Activated CD4-positive, alpha-beta T cell treated with anti-CD3 and anti-CD28 coated beads, Interleukin-2, amount 50 U/mL, for 16 hours (primary cell): ENCODE data around the gene OR2D3.
"Not testable (repeated sequence)": the region's sequence is repeated elsewhere in the genome, so short reads cannot be mapped to it uniquely, and the experiment has no call there.

ENCODE experiments used
- DNase-seq: peaks from one replicate; pipeline ENCODE4 v3.0.0-alpha.2; 2020

Gene OR2D3, protein sequence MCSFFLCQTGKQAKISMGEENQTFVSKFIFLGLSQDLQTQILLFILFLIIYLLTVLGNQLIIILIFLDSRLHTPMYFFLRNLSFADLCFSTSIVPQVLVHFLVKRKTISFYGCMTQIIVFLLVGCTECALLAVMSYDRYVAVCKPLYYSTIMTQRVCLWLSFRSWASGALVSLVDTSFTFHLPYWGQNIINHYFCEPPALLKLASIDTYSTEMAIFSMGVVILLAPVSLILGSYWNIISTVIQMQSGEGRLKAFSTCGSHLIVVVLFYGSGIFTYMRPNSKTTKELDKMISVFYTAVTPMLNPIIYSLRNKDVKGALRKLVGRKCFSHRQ

DNA sequence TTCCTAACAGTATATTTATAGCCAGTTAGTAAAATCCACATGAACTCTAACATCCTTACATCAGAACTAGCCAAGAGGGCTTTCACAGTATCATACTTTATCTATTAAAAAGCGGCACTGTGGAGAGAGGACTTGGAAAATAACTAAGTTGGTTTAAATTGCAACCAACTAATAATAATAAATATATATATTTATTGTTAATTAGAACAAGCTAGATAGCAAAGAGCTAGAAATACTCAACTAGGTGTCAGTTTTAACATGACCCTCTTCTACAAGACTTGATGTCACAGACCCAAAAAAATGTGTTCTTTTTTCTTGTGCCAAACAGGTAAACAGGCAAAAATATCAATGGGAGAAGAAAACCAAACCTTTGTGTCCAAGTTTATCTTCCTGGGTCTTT is at the start of gene OR2D3:
Gene OR2D3 (plus strand): TSS at position 301 of the 400 bp plus-strand sequence. CDS start 0 bp downstream, at position 301.
- DNase-seq = no peak

DNA sequence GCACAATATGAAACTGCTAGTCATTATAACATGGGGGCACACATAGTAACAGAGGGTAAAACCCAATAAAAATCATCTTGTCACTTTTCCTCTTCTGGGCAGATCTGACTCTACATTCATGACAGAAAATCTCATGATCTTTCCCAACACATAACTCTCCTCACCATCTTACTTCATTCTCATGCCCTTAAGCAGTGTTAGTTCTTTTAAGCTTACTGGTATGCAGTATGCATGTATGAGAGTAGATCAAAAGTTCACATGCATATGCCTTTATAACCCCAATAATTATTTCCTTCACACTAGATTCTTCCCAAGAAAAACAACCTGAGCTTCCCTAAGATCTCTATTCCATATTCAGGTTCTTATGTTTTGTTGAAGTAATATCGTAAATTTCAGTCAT is 49.5 kb upstream of the OR2D3 start:
- no peak for DNase-seq

DNA sequence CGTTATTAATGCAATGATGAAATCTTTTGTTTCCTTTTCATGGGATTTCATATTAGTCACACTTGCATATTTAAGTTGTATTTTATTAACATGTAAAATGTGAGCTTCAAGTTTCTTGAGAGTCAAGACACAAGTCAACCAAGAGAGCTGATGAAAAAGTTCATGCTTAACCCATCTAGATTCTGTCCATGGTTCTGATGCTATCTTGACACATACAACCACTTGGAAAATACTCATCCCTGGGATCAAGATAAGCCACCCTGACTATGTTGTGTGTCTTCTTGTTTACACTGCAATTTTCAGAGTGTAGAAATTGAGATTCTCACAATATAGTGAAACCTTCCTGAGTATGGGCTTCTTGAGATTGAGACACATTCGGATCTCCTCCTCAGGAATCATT is 45.0 kb upstream of the OR2D3 start:
- DNase-seq = no peak

DNA sequence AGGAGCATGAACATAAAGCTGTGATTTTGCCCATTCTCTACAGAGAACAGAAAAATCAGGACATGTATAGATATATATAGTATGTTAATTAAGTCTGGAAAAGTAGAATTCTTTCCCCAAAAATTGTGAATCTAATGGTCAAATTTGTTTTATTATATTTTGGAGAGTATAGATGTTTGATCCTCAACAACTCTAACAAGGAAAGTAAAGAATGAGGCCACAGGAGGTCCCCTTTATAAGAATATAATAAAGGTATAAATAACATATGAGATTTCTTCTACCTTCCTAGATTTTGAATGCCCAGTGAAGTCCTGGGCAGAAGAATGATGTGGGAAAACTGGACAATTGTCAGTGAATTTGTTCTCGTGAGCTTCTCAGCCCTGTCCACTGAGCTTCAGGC is 44.5 kb upstream of the OR2D3 start, which contains the start of gene OR10A4:
Gene OR10A4 (plus strand): TSS at position 301 of the 400 bp plus-strand sequence. CDS start 23 bp downstream, at position 324.
- no peak for DNase-seq

DNA sequence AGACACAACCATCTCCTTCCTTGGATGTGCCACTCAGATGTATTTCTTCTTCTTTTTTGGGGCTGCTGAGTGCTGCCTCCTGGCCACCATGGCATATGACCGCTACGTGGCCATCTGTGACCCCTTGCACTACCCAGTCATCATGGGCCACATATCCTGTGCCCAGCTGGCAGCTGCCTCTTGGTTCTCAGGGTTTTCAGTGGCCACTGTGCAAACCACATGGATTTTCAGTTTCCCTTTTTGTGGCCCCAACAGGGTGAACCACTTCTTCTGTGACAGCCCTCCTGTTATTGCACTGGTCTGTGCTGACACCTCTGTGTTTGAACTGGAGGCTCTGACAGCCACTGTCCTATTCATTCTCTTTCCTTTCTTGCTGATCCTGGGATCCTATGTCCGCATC is 43.9 kb upstream of the OR2D3 start:
- DNase-seq = no peak

DNA sequence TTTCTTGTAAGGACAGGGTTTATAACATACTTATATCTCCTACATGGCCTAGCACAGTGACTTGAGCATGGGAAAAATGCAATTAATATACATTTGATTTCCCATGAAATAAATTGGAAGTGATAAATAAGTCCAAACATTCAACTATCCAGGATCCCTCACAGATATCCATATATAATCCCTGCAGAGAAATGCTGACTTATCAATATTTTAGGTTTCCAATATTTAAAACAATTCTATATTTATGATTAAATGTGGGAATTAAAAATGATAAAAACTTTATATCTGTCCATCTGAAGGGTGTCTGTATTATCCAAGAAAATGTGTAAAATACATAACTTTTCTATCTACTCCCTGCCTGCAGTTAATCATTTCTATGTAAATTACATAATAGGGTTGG is 38.1 kb upstream of the OR2D3 start:
- no peak for DNase-seq

DNA sequence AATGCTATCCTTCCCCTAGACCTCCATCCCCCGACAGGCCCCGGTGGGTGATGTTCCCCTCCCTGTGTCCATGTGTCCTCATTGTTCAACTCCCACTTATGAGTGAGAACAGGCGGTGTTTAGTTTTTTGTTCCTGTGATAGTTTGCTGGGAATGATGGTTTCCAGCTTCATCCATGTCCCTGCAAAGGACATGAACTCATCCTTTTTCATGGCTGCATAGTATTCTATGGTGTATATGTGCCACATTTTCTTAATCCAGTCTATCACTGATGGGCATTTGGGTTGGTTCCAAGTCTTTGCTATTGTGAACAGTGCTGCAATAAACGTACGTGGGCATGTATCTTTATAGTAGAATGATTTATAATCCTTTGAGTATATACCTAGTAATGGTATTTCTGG is 33.1 kb upstream of the OR2D3 start:
- not testable (repeated sequence) for DNase-seq

DNA sequence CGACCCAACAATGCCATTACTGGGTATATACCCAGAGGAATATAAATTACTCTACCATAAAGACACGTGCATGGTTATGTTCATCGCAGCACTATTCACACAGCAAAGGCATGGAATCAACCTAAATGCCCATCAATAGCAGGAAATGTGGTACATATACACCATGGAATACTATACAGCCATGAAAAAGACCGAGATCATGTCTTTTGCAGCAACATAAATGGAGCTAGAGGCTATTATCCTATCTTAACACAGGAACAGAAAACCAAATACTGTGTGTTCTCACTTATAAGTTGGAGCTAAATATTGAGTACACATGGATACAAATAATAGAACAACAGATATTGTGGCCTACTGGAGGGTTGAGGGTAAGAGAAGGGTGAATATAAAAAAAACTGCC is 32.0 kb upstream of the OR2D3 start:
- no peak for DNase-seq

DNA sequence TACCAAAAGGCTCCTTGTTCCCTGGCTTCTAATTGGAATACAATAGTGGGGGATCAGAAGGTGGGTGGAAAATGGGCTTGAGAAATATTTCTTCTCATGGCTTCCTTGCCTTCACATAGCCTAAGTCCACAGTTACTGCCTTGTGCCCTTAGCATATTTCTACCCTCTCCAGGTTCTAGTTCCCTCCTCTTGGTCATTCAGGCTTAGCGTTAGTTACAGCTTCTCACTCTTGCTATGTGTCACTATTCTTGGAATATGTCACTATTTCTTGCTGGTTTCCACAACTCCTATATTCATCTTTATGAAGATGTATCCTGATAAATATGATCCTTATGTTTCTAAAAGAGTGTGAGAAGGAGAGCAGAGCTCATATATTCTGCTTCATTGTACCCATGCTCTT is 31.0 kb upstream of the OR2D3 start:
- no peak for DNase-seq

DNA sequence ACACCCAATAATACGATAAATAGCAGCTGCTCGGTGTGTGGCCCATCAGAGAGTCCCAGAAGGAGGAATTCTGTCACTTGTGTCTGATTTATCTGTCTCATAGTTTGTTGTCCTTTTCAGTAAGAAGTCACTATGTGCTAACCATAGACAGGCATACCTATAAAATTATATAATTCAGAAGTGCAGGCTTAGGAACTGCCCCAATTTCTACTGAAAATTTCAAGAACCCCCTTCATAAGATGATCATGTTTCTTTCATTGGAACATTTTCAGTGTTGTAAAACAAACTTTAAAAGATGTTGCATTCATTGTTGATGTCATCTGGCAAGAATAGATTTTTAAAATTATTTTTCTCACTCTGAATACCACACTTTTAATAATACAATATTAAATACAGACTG is 28.4 kb upstream of the OR2D3 start, which contains the start of gene OR2D2:
Gene OR2D2 (minus strand): TSS at position 101 of the 400 bp plus-strand sequence. CDS start 0 bp downstream, at position 101.
- no peak for DNase-seq

DNA sequence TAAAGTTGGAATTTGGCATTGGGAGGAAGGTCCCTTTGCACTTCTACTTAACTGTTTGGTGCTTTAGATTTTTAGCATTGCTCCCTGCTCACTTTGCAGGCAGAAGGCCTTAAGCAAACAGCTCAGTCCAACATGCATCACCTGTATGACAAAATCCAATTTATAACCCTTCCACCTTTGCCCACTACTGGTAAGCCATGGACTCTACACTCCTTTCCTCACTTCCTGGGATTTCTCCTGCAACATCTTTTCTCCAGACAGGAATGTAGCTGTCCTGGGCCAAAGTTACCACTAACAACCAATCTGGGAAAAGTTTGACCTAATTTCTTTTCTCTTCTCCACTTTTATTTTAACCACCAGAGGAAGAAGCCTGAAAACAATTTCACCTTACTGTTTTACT is 26.7 kb upstream of the OR2D3 start:
- DNase-seq = no peak

DNA sequence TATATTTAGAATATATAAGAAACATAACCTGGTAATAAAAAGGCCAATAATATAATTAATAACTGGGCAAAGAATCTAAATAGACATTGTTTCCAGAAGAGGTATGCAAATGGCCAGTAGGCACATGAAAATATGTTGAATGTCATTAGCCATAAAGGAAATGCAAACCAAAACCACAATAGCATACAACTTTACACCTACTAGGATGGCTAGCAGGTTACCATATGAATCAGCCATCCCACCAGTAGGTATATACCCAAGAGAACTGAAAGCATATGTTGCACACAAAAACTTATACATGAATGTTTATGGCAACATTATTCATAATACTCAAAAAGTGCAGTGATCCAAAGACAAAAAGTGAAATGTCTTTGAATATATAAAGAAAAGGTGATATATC is 25.8 kb upstream of the OR2D3 start:
- peak; percentile 35 for DNase-seq

DNA sequence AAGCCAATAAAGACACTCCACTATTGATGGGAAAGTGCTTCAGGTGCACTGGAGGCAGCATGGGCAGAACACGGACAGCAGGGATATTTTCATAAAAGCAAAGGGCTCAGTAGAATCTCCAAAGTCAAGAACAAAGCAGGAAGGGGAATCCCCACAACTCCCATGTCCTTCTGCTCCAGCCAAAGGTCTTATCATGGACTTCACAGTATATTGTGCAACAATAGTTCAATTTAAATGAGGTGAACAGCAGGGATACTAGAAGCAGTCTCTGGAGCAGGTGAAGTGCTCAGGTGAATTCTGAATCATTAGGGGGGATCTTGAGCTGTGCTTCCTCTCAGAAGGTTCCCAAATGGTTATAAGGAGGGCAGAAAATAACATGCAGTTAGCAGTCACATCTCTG is 21.9 kb upstream of the OR2D3 start:
- DNase-seq = no peak

DNA sequence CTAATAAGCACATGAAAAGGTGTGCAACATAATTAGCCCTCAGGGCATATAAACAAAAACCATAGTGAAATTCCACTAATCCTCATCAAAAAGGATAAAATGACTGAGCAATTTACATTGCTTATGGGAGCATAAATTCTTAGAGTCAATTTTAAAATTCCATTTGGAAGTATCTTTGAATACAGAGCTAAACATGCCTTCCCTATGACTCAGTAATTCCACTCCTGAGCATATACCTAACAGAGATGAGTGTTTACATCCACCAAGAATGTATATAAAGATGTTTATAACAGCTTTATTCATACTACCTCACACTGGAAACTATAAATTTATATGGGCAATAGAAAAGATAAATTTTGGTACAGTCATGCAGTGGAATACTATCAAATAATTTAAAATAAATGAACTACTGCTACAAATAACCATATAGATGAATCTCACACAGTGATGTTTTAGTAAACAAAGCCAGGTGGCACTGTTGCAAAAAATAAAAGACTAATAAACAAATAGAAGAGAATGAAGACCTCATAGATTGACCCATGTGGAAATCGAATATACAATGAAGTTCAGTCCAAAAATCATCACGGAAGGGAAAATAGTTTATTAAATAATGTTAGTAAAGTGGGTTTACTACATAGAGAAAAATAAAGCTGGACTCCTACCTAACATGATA is 20.3 kb upstream of the OR2D3 start:
- DNase-seq = no peak

DNA sequence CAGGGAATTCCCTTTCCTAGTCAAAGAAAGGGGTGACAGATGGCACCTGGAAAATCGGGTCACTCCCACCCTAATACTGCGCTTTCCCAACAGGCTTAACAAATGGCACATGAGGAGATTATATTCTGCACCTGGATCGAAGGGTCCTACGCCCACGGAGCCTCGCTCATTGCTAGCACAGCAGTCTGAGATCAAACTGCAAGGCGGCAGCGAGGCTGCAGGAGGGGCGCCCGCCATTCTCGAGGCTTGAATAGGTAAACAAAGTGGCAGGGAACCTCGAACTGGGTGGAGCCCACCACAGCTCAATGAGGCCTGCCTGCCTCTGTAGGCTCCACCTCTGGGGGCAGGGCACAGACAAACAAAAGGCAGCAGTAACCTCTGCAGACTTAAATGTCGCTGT is 16.0 kb upstream of the OR2D3 start:
- DNase-seq = not testable (repeated sequence)

DNA sequence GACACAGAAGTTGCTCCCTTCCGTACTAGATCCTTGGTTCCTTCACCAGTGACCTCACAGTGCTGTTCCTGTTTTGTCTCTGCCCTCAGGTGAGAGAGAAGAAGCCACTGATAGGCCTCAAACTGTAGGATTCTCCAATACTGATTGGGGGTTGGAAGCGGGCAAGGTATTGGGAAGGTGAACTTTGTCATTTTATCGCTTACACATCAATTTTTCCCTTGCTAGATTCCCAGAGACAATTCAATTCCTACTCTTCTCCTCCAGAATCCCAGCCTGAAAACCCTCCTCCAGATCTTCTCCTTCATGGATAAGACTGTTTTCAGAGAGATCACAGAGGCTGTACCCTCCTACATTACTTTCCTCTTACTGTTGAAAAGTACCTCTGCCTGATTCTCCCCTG is 9.4 kb upstream of the OR2D3 start:
- no peak for DNase-seq

DNA sequence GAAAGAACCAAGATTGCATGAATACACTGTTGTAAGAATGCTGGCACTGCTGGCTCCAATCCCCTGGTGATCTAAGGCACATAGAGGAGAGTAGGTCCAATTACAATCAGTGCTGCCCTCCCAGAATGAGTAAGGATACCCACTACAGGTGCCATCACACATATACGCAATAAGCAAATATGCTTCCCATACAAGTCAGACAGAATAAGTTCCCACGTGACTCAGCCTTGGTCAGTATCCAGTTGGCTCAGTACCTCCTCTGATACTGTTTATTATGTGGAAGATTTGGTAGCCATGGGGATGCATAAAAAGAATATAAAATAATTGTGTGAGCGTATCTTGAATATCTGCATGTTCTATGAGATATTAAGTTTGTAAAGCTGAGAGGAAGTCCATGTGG is 8.9 kb upstream of the OR2D3 start:
- no peak for DNase-seq

DNA sequence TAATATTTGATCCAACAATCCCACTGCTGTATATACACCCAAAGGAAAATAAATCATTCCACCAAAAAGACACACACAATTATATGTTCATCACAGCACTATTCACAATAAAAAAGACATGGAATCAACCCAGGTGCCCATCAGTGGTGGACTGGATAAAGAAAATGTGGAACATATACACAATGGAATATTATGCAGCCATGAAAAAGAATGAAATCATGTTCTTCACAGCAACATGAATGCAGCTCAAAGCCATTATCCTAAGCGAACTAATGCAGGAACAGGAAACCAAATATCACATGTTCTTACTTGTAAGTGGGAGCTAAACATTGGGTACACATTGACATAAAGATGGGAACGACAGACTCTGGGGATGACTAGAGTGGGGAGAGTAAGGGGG is 1.1 kb upstream of the OR2D3 start:
- DNase-seq = no peak

DNA sequence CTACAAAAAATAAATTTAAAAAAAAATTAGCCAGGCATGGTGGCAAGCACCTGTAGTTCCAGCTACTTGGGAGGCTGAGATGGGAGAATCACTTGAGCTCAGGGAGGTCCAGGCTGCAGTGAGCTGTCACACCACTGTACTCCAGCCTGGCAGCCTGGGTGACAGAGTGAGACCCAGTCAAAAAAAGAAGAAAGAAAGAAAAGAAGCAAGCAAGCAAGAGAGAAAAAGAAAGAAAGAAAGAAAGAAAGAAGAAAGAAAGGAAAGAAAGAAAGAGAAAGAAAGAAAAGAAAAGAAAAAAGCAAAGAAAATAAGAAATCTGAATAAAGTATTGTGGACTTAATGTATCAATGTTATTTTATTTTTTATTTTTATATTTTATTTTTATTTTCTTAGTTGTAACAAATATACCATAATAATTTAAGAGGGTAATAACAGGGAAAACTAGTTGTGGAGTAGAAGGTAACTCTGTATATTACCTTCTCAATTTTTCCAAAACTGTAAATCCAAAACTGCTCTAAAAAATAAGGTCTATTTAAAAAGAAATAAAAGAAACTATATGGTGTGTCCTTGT is 4.3 kb downstream of the OR2D3 start:
- DNase-seq = no peak

DNA sequence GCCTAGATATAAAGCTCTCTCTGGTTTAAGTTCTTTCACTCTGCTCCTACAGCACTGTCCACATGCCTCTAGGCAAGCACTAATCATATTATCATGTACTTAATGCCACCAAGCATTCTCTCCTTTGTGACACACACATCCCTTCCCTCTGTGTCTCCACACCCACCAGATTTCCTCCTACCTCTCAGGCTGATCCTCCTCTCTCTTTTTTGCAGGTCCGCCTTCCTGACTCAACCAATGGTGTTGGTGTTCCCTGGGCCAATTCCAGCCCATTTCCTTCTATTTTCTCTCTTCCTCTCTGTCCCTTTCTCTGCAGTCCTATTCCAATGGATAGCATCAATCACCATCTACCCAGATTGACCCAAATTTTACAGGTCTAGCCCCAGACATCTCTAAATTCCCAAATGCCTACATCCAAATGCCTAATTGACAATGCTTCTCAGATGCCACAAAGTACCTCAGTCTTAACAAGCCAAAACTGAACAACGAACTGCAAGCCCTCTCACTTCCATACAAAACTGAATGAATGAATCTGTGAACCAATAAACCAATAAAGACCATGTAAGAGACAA is 4.9 kb downstream of the OR2D3 start:
- no peak for DNase-seq

DNA sequence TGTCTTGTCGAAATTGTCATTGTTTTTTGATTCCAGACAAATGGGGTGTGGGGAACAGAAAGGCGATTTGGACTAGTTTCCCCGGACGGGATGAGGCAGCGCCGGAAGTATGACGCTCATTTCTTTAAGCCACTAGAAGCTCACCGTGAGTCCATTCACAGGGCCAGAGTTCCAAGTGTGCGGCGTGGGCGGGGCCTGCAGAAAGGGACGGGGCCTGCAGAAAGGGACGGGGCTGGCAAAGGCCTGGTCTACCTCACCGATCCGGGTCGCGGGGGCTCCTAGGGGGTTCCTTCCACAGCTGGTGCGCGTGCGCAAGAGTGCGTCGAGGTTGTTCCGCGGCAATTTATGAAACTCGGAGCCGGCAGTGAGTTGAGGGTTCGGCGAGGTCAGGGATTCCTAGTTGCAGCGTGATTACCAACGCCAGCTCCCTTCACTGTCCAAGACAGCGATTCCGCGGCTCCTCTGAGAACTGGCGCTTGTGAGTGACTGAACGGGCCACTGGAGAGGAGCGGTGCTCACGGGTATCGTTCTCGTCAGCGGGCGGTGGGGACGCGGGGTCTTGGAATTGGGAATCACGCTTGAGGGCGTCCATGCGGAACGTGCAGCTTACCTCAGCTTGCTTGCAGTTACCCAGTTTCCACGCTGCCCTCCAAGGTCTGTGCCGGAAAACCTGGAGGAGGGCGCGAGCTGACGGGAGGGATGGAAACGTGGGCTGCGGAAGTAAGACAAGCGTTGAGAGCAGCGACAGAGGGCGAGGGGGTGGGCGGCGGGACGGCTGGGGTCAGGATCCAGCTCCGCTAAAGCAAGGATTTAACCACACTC is 5.6 kb downstream of the OR2D3 start, which contains the start of gene ZNF215:
Gene ZNF215 (plus strand): TSS at position 219 of the 822 bp plus-strand sequence. CDS start 5,847 bp downstream, outside the sequence.
- DNase-seq = peak; percentile 65

DNA sequence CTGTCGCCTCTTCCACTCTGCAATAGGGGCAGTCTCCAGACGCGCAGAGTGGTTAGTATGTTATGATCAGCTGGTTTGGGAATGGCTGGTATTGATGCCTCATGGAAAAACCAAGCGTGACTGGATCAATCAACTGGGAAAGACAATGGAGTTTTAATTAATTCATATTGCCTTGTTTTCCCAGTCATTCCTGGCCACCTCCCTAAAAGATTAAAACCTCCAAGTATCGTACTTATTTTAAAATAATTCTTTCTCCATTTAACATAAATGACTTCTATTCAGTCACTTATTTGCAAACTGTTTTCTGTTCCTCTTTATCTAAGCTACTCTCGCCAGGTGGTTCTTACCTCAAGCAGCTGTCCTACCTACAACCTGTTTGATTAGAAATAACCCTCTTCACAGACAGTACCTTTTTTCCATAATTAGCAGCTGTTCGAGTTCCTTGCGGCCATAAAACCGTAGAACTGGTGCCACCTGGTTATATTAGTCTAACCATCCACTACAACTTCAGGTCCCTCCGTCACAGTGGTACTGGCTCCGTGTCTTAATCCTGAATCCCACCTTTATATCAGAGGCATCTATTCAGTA is 6.3 kb downstream of the OR2D3 start:
- no peak for DNase-seq
